CD4-positive, alpha-beta T cell treated with Interleukin-4 for 1 hour (primary cell): ENCODE measurements around the gene SNUPN.
"Not testable (repeated sequence)": the region's sequence is repeated elsewhere in the genome, so short reads cannot be mapped to it uniquely, and the experiment has no call there.

Experiments used
- DNase-seq, 2 donors: peaks; one replicate each; pipeline ENCODE4 v3.0.0-alpha.2; 2020 to 2022

SNUPN gene

DNA sequence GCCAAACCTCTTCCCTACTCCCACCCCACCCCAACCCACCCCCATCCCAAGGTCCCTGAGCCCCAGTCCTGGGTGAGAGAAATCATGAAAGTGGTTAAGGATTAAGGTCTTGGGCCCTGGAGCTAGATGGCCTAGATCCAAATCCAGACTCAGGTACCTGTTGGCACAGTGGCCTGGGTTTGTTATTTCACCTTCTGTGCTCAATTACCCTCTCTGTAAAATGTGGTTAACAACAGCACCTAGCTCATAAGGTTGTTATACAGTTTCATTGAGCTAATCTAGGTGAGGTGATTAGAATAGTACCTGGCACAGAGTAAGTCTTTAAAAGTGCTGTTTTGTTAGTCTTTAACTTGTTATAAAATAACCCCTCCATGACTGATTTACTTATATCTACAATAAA lies 6.4 kb upstream of the SNUPN start:
- no peak for DNase-seq

DNA sequence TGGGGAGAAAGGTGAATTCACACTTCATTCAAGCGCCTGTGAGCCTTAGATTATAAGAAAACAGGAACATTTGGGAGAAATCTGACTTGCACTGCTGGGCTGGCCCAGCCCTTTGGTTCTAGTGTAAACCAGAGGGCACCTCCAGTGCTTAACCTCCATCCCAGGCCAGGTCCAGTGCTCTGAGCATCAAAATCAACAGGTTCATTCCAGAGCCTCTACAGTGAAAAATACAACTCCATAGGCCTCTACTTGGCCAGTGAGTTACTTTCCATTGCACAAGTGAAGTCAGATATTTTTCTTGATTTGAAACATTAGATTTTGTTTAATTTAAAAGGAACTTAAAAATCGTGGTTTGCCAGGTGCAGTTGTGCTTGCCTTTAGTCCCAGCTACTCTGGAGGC lies 3.0 kb downstream of the SNUPN start:
- DNase-seq, result no peak

DNA sequence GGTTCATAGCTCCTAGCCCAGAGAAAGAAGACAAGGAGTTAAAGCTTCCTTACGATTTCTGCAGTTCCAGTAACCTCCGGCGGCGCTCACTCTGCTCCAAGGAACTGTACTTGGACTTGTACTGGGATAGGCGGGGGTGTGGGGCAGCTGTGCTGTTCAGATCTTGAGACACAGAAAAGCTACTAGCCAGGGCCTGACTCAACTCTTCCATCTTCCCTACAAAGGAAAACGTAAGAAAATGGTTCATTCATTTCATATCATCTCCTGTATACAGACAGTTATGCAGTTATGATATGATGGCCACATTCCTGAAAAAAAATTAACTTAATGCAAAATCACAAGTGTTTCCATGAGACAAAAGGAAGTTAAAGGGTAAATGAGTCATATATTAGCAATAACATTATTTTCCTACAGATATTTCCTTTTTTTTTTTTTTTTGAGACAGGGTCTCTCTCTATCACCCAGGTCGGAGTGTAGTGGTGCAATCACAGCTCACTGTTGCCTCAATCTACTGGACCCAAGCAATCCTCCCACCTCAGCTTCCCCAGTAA lies 4.6 kb downstream of the SNUPN start:
- DNase-seq, result no peak

DNA sequence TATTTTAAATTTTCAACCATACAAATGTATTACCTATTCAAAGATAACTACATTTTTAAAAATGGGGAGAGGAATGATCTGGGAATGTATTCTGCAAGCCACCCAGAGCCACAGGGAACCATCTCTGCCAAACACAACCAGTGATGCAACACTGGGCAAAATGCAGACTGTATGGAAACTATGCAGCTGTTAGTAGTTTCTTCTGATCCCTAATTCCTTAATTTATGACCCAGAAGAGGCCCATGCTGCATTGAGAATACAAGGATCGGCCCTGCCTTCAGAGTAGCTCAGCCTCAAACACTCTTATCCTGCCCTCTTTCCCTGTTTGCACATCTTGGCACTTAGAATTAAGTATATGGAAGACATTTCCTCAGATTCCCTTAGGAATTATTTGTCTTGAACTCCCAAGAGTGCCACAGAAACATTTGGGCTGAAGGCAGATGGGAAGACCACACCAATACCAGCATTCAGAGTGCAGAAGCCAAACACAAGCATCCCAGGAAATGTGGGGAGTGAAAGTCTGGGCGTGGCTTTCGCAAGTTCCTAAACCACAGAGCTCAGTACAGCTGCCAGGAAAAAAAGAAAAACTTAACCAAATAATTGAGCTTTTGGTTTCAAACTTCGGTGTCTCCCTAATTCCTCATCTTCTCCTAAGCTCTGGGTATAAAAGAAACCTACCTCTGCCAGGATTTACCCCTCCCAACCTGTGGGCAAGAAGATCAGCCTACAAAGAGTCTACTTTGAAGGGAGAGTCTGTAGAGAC lies 5.3 kb downstream of the SNUPN start:
- no peak for DNase-seq

DNA sequence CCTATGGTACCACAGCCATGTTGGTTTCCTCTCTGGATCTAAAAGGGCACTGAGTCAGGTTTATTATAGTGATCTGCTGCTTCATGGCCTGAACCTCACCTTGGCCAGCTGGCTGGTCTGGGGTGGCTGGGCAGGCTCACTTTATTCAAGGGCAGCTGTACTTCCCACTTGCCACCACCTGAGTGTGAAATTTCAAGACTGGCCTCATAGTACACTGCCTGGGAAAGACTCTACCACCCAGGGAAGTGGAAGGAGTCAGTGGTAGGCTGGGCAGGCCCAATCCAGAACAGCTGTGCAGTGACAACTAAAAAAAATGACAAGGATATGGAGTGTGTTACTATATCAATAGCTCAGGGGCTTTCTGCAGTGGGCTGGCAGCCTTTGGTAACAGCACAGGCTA lies 8.8 kb downstream of the SNUPN start:
- DNase-seq, result no peak

DNA sequence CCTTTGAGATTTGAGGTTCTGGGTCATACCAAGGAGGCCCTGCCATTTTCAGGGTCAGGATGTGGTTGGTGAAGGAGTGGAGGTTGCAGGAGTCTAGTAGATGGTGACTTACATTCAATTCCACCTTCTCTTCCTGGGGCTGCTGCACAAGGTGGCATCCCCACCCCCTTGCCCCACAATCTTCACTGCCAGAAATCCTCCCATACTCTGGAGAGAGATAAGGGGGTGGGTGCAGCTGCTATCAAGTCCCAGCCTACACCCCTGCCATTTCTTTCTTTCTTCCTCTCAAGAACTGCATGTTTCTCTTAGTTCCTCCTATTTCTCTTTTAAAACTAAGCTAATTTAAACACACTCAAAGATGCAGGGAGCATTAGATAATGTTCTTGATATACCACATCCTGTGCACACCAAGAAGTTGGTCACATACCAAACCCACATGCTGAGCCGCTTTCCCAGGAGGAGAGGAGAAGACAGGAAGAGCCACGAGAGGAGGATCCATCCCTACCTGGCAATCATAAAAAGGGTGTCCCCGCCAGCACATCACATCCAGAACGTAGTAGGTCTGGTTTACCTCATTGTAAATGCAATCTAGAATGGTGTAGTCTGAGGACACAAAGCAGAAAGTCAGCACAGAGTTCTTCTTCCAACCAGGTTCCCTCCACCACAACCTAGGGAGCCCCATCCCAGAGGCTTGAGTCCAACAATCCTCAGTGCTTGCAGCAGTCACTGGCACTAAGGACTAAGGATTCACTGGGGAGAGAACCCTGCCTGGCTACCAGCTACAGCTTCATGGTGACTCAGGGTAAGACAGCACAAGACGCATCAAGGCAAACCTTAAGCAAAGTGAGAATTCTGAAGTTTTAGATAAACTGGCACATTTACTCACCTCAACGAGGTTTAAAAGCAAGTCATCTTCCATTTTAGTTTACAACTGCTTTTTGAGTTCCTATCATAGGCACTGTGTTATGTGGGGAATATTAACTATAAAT lies 18.5 kb downstream of the SNUPN start:
- peak; percentile 14 to 47 for DNase-seq

DNA sequence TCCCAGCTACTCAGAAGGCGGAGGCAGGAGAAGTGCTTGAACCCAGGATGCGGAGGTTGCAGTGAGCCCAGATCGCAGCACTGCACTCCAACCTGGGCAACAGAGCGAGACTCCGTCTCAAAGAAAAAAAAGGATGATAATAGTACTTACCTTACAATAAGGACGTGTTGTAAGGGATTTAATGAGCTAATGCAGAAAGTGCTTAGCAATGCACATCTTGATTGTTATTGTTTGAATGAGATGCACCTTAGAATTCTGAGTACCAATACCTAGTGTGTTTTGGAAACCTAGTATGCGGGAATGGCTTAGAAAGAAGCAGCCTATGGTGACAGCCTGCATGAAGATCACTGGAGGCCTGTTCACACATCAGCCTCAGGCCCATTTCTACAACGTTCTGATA lies 19.5 kb downstream of the SNUPN start:
- no peak for DNase-seq

DNA sequence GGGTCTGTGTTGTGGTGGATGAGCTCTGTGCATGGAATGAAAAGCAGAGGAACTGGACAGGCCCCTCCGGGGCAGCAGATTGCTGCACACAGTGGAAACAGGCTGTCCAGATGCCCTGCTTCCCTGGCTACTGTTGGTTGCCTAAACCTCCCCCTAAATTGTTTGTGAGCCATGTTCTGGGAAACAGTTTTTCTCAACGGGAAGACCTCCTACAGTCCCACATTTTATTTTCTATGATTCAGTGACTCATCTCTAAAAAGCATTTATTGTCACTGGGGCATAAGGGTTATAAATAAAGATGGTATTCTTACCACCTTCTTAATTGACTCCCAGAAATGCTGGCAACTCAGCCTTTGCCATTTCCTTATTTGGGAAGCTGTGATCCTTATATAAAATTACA lies 26.1 kb downstream of the SNUPN start:
- no peak for DNase-seq

DNA sequence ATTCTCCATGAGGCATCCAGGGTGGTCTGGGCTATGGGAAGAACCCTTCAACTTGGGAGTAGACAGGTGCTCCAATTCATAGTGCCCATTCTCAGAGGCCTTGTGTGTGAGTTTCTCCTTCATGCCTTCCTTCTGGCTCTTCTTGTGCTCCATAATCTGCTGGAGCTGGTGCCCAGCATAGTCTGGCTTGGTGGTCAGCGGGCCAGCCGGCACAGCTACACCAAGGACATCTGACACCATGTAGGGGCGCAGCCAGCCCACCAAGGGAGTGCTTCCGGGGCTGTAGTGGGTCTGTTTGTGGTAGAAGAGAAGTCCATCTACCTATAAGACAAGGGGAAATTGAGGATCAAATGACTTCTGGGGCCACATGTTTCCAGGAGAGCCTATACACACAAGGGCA lies 27.2 kb downstream of the SNUPN start:
- DNase-seq, result no peak

DNA sequence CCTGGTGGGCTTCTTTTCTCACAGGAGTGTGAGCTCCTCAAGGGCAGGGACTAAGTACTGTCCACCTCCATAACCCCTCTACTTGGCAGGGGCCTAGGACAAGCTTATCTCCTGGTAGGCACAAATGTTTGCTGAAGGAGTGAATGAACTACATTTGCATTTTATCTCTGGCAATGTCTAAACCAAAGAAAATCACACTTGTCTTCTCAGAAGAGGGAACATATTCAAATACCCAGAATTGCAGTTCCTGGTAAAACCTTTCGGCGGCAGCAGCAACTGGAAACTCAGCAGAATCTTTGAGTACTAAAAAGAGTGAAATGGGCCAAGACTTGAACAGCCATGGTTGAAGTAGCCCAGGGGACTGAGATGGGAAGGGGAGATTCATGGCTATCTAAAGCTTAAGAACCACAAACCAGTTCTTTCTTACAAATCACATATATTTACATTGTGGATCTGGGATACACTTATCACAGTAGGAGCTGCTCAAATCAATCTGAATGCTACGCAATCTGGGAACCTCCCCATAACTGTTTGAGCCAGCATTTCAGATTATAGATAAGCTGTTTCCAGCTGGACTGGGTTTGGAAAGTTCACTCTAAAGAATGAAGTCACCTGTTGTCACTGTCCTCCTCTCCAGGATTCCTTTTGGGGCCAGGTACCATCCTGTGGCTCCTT lies 27.7 kb downstream of the SNUPN start:
- DNase-seq, result peak in 1 of 2 donors; percentile 59

DNA sequence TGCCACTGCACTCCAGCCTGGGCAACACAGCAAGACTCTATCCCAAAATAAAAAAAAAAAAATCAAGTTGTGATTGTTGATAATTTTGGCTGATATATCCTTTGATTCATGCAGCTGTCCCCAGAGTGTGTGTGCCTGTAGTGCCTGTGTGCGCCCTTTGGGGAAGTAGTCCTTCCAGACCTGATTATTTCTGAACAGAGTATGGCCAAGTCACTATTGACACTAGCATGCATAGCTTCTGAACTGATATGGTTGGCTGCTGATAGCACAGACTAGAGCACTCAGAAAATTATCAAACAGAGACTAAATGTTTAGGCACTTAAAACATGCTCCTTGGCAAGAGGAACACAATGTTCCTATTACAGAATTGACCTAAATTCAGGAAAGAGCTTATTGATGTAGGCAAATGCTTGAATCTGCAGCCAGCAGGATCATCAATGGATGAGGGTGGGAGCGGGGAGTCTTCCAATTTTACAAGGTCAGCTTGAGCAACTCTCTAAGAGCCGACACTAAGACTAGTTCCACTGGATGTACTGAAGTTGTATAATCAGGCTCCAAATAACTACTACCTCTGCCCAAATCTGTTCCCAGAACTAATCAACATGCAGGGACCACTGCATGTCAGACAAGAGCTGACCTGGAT lies 28.7 kb downstream of the SNUPN start:
- no peak for DNase-seq

DNA sequence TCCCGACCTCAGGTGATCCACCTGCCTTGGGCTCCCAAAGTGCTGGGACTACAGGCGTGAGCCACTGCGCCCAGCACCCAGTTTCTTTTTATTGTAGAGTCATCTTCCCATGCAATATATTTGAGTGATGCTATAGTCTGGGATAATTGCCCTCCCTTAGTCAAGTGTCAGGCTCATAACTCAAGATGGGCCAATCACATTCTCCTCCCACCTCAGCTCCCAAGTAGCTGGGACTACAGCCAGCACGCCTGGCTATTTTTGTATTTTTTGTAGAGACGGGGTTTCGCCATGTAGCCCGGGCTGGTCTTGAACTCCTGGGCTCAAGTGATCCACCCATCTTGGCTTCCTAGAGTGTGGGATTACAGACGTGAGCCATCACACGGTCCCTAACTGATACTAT lies 31.2 kb downstream of the SNUPN start:
- no peak for DNase-seq

DNA sequence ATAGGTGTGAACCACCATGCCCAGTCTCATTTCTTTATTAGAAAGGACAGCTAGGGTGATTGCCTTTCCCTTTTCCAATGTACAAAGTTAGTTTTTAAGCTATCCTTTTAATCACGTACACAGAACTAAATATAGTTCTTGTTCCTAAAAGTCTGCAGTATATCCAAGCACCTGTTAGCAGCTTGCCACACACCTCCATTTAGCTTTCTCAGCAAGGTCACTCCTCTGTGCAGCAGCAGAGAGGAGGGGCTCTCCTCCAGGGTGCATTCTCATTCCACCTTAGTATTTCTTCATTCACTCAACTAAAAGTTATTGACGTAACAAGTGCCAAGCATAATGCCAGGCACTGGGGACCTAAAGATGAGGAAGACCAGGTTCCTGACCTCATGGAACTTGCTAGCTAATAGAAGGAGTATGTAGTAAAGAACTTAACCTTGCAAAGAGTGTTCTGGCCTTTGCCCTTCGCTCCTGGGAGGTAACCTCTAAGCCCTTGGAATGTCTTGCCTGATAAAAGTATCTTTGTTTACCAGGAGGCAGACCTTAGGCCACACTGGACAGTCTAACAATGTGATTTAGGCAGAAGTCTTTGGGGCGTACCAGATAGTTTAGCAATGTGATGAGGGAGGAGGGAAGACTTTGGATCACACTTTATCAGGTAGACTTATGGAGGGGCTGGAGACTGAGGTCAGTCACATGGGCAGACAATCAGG lies 33.7 kb downstream of the SNUPN start:
- no peak for DNase-seq

DNA sequence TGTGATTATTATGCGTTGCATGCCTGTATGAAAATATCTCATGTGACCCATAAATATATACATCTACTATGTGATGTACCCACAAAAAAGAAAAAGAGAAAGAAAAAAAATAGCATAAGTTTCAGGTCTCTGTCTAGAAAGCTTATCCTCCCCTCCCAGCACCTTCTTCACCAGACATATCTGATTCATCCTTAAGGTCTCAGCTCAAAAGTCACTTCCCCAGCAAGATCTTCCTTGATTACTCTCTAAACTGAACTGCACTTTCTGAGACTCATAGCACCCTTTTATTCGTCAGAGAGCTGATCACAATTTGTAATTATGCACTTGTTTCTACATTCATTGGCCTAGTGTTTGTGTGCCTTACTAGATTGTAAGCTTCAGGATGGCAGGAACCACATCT lies 35.3 kb downstream of the SNUPN start:
- DNase-seq, result no peak

DNA sequence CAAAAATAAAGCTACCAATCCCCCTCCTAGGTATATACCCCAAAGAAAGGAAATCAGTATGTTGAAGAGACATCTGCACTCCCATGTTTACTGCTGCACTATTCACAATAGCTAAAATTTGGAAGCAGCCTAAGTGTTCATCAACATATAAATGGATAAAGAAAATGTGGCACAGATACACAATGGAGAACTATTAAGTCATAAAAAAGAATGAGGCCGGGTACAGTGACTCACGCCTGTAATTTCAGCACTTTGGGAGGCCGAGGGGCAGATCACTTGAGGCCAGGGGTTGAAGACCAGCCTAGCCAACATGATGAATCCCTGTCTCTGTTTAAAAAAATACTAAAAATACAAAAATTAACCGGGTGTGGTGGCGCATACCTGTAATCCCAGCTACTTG lies 36.5 kb downstream of the SNUPN start:
- DNase-seq, result no peak

DNA sequence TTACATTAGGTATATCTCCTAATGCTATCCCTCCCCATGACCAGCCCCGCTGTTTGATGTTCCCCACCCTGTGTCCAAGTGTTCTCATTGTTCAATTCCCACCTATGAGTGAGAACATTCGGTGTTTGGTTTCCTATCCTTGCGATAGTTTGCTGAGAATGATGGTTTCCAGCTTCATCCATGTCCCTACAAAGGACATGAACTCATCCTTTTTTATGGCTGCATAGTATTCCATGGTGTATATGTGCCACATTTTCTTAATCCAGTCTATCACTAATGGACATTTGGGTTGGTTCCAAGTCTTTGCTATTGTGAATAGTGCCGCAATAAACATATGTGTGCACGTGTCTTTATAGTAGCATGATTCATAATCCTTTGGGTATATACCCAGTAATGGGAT lies 39.1 kb downstream of the SNUPN start:
- not testable (repeated sequence) for DNase-seq

DNA sequence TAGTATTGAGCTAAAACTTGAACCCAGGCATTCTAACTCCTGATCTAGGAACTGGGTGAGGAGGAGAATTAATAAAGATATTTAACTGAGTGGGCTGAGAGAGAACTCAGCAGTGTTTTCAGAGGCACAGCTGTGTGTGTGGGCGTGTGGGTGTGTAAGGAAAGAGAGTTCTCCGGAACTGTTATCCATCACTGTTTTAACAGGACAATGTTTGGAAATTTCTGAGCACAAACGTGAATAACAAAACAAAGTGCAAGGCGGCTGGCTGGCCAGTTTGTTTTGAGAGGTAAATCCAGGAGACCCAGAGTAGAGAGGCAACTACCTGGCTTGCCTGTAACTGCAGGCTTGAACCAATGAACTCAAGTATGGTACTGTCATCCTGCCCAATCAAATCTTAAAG lies 41.4 kb downstream of the SNUPN start:
- no peak for DNase-seq

DNA sequence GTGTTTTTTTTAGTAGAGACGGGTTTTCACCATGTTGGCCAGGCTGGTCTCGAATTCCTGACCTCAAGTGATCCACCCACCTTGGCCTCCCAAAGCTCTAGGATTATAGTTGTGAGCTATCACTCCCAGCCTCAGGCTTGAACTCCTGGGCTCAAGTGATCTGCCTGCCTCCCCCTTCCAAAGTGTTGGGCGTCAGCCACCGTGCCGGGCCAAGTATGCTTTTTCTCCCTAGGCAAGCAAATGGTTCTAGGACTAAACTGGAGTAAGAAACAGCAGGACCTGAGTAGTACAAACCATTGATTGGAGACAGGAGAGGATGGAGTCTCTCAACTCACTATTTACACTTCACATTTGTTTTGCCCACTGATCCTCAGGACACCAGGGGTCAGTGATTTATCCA lies 41.8 kb downstream of the SNUPN start:
- DNase-seq, result no peak

DNA sequence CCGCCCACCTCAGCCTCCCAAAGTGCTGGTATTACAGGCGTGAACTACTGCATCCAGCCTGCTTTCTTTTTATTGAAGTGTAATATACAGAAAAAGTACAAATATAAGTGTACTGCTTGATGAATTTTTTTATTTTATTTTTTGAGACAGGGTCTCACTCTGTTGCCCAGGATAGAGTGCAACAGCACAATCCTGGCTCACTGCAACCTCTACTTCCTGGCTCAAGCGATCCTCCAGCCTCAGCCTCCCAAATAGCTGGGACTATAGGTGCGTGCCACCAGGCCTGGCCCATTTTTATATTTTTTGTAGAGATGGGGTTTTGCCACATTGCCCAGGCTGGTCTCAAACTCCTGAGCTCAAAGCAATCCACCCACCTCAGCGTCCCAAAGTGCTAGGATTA lies 42.6 kb downstream of the SNUPN start:
- DNase-seq, result not testable (repeated sequence)

DNA sequence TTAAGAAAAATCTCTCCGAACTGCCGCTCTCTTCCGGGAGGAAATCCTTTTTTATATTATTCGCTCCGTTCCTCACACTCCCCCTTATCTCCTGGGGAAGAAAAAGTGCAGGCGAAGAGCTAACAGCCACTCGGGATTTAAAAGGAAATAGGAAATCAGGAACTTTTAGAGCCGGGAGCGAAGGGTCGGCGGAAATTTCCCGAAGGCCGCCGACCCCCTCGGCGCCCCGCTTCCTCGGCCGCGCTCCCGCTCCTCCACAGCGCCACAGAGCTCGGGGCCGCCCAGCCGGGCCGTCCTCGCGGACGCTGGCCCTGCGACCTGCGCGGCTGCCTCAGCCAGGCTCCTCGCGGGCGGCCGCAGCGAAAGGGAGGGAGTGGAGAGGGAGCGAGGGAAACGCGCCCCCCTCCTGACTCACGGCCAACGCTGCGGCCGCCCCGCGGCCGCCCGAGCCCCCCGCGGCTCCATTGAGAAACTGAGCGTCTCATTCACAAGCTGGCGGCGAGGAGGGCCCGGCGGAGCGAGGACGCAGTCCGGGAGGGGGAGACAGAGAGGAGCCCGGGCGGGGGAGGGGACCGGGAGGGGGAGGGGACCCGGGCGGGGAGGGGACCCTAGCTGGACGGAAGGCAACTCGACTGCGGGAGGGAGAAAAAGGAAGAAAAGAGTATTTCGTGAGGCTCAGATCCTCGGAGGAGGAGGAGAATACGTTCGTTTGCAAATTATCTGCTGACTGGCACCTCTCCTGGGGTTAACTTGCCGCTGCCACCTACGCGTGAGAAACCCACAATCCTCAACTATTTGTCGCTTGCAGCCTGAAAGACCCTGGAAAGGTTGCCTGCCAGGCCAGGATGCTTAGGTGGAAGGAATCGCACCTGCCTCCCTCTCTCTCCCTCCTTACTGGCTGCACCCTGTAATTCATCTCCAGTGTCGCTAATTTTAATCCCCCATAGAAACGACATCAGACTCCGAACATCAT lies 46.3 kb downstream of the SNUPN start, which contains the start of gene PTPN9:
TSS of gene PTPN9 (minus strand) at position 368 of the 973 bp plus-strand sequence. CDS start 539 bp downstream, outside the sequence.
- peak; percentile 66 to 71 for DNase-seq
